Nephron (organoid): ENCODE results near the gene CASP12.

ENCODE experiments used
- H3K27ac Mint-ChIP-seq, 3 experiments: 2 replicates each; pipeline ENCODE4 v1.8.0; 2020; ENCODE audit warnings: mixed read lengths in 3 of 3, mild to moderate bottlenecking in 2 of 3, moderate library complexity in 1 of 3
- H3K27me3 Mint-ChIP-seq: 2 replicates; pipeline ENCODE4 v1.8.0; 2021; ENCODE audit warnings: low read depth, mild to moderate bottlenecking, moderate library complexity, mixed read lengths
- H3K36me3 Mint-ChIP-seq: 2 replicates; pipeline ENCODE4 v1.8.0; 2020; ENCODE audit warnings: low read depth, mixed read lengths
- H3K4me1 Mint-ChIP-seq: 2 replicates; pipeline ENCODE4 v1.8.0; 2020; ENCODE audit warnings: mixed read lengths
- H3K4me3 Mint-ChIP-seq, 3 experiments: 2 replicates each; pipeline ENCODE4 v1.8.0; 2020; ENCODE audit warnings: mild to moderate bottlenecking in 3 of 3, mixed read lengths in 3 of 3, moderate library complexity in 2 of 3
- H3K9me3 Mint-ChIP-seq: 2 replicates; pipeline ENCODE4 v1.8.0; 2020; ENCODE audit warnings: mixed read lengths
- TF ChIP-seq, protein P1 (sequence below), 3 experiments: fragments of 200-600 bp; sonication (generic); IDR thresholded peaks; one replicate each; pipeline ENCODE4 v1.5.0; 2021; ENCODE audit warnings: antibody characterized with exemption in 3 of 3; ENCODE audit not compliant: unreplicated experiment in 3 of 3

The CASP12 gene

DNA sequence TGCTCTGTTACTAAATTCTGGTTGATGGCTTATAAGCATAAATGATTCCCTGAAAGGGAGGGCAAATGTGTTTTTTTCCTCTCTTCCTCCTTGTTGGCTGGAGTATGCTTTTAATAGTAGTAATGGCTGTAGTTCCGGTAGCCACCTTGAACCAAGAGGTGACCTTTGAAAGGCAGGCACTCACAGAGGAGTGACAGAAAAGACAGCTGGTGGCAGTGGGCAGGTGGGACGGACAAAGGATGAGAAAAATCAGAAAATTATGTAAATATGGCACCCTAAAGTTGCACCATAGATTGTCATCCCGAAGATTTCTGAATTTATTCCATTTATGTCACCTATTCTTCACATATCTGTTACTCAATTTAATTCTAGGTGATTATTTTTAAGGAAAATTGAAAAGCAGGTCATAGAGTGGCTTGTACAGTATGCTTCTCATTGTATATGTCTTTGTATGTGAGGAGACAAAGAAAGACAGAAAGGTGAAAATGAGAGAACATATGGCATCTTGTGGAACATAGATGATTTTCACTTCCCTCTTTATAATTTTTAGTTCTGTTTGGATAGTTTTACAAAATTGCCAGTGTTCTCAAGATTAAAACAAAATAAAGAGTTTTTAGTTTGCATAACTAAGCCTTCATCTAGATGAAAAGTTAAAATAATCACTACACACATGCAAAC, 17.0 kb downstream of the CASP12 start:
- Mint-ChIP-seq H3K4me3 (no peak overlapping the region), H3K36me3 (no peaks in the 10 kb centered on the region), H3K27ac (no peak overlapping the region), H3K9me3 (no peaks in the 10 kb centered on the region), H3K4me1 (no peaks in the 10 kb centered on the region), H3K27me3 (no peaks in the 10 kb centered on the region)
- TF ChIP-seq, protein P1, sequence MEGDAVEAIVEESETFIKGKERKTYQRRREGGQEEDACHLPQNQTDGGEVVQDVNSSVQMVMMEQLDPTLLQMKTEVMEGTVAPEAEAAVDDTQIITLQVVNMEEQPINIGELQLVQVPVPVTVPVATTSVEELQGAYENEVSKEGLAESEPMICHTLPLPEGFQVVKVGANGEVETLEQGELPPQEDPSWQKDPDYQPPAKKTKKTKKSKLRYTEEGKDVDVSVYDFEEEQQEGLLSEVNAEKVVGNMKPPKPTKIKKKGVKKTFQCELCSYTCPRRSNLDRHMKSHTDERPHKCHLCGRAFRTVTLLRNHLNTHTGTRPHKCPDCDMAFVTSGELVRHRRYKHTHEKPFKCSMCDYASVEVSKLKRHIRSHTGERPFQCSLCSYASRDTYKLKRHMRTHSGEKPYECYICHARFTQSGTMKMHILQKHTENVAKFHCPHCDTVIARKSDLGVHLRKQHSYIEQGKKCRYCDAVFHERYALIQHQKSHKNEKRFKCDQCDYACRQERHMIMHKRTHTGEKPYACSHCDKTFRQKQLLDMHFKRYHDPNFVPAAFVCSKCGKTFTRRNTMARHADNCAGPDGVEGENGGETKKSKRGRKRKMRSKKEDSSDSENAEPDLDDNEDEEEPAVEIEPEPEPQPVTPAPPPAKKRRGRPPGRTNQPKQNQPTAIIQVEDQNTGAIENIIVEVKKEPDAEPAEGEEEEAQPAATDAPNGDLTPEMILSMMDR (IDR thresholded peaks at IDR 0.05; ENCODE audit: unreplicated experiment in 3 of 3): no peak

DNA sequence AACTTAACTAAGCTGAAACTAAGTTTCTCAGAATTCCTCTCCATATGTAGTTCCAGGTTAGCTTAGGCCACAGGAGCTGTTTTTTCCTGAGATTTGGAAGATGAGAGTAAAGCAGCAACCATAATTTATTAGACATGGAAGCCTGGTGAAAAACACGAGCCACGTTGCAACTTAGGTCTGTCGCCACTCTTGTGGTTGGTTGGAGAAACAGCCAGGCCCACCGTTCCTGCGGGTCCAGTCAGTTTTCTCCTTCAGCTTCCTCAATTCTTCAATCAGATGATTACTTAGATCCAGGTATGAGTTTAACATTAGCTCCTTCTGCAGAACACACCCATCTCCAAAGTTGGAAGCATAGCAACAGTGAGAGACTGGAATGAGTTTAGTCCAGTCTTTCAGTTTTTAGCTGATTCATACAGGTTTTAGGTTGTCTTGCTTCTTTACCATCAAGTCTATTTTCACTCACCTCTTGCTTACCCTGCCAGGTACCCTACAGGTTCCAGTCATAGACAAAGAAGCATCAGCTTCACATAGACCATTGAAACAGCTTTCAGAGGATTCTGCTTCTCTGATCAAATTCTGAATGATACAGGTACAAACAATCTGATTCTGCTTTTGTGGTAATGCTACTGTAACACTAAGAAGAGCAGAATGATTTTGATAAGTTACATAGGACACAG, 18.6 kb downstream of the CASP12 start:
- H3K4me1 Mint-ChIP-seq: no peaks in the 10 kb centered on the region
- H3K36me3 Mint-ChIP-seq: no peaks in the 10 kb centered on the region
- no peaks in the 10 kb centered on the region for H3K9me3 Mint-ChIP-seq
- TF ChIP-seq, protein P1 (IDR thresholded peaks at IDR 0.05; ENCODE audit: unreplicated experiment in 3 of 3): no peak
- H3K4me3 Mint-ChIP-seq: no peak overlapping the region
- no peaks in the 10 kb centered on the region for H3K27me3 Mint-ChIP-seq
- no peak overlapping the region for H3K27ac Mint-ChIP-seq

DNA sequence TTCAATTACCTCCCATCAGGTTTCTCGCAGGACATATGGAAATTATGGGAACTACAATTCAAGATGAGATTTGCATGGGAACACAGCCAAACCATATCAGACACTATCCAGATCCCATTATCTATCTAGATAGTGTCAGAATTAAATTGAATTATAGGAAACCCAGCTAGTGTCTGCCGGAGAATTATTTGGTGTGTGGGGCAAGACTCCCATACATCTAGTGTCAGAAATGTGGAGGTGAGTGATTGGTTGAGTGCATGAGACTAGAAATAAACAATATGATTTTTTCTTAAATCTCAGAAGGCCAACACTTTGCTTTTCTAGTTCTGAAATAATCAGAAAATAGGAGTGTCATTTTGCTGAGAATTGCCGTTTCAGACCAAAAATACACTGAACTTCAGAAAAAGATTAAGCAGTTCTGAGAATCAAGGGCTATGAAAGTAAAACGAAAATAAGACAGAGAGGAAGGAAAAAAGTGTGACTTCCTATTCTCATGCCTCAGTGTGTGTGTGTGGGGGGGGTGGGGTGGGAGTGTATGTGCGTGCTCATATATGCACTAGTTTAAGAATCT, 21.3 kb downstream of the CASP12 start:
- H3K27me3 Mint-ChIP-seq: no peaks in the 10 kb centered on the region
- H3K4me1 Mint-ChIP-seq: no peaks in the 10 kb centered on the region
- H3K36me3 Mint-ChIP-seq: no peaks in the 10 kb centered on the region
- no peak overlapping the region for H3K4me3 Mint-ChIP-seq
- TF ChIP-seq, protein P1 (IDR thresholded peaks at IDR 0.05; ENCODE audit: unreplicated experiment in 3 of 3): no peak
- no peak overlapping the region for H3K27ac Mint-ChIP-seq
- no peaks in the 10 kb centered on the region for H3K9me3 Mint-ChIP-seq

DNA sequence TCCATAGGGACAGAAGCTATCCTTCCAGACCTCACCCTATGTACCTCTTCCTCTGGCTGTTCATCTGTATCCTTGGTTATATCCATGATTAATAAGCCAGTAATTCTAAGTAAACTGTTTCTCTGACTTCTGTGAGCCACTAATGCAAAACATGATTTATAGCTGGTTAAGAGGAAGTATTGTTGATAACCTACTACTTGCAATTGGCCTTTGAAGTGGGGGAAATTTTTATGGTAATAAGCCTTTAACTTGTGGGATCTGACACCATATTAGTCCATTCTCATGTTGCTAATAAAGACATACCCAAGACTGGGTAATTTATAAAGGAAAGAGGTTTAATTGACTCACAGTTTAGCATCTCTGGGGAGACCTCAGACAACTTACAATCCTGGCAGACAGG, 21.9 kb downstream of the CASP12 start:
- Mint-ChIP-seq H3K9me3 (no peaks in the 10 kb centered on the region), H3K27ac (no peak overlapping the region), H3K27me3 (no peaks in the 10 kb centered on the region), H3K4me1 (no peaks in the 10 kb centered on the region), H3K36me3 (no peaks in the 10 kb centered on the region), H3K4me3 (no peak overlapping the region)
- TF ChIP-seq, protein P1 (IDR thresholded peaks at IDR 0.05; ENCODE audit: unreplicated experiment in 3 of 3): no peak

DNA sequence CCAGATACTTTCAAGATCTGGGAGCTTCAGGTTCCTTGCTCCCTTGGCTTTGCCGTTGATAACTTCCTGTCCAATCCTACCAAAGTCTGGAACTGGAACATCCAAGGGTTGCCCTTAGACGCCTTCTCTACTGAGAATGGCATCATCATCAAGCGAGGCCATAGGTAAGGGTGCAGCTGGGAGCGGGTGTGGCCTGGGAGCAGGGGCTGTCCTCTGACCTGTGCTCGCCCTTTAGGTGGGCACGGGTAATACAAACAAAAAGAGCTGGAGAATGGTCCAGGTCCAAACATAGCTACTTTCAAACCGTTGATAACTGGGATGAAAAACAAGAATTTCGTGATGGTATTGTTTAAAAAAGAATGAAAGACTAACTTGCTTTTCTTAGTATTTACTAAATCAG, 25.0 kb downstream of the CASP12 start:
- H3K36me3 Mint-ChIP-seq: no peaks in the 10 kb centered on the region
- peaks cover 6% of the 10 kb centered on the region for H3K9me3 Mint-ChIP-seq
- TF ChIP-seq, protein P1 (IDR thresholded peaks at IDR 0.05; ENCODE audit: unreplicated experiment in 3 of 3): no peak
- no peak overlapping the region for H3K27ac Mint-ChIP-seq
- no peak overlapping the region for H3K4me3 Mint-ChIP-seq
- no peaks in the 10 kb centered on the region for H3K4me1 Mint-ChIP-seq
- H3K27me3 Mint-ChIP-seq: no peaks in the 10 kb centered on the region
